Fibroblast of lung (primary cell): ENCODE data around the gene RREB1.
A peak's percentile ranks its signal among the peaks of the same experiment; 100 is the strongest.

Source experiments
- CTCF ChIP-seq, 2 donors: IDR thresholded peaks in 1 of 2; conservative IDR thresholded peaks in 1 of 2; 1 replicate in 1 of 2; 2 replicates in 1 of 2; pipeline ENCODE4 v1.5.1; 2011 to 2012; ENCODE audit warnings: low read length in 2 of 2, control low read depth in 1 of 2, inconsistent platforms in 1 of 2, low read depth in 1 of 2, mild to moderate bottlenecking in 1 of 2
- EZH2 ChIP-seq: IDR thresholded peaks from 2 replicates; pipeline ENCODE4 v1.5.1; 2012; ENCODE audit warnings: low read length, control low read depth, mild to moderate bottlenecking; ENCODE audit errors: missing control alignments

- TF ChIP-seq EZH2 (no peak), CTCF (conservative IDR thresholded peaks at IDR 0.05 in 1 of 2, IDR thresholded peaks at IDR 0.05 in 1 of 2; ENCODE audit: low read depth in 1 of 2, low read length in 2 of 2) (peak in 1 of 2 donors; percentile 34)
Observed at GRCh38 chr6:7216941-7217621, 109.3 kb downstream of the RREB1 start.
